HG03064 (cell line): Measurements from ENCODE around the gene RPS6KA2.

ENCODE experiments used
- ATAC-seq: cut with Tn5 transposase; IDR thresholded peaks from one replicate; pipeline ENCODE4 v1.9.1; 2021; ENCODE audit warnings: low read depth; ENCODE audit not compliant: unreplicated experiment

Gene RPS6KA2

GRCh38 chr6:166627033-166627874 is at the start of gene RPS6KA2:
Gene RPS6KA2, minus strand, starts transcription at chr6:166627251. Its CDS starts 232 bp downstream, at chr6:166627019.
- ATAC-seq: peak; percentile 88

- no peak for ATAC-seq
Measured at GRCh38 chr6:166676270-166676860, 49.3 kb upstream of the RPS6KA2 start.

- ATAC-seq: no peak
Measured at GRCh38 chr6:166675736-166676135, 48.7 kb upstream of the RPS6KA2 start.

GRCh38 chr6:166673309-166673708 is 46.3 kb upstream of the RPS6KA2 start:
- no peak for ATAC-seq

GRCh38 chr6:166672624-166673206 is 45.7 kb upstream of the RPS6KA2 start:
- ATAC-seq: no peak

GRCh38 chr6:166672146-166672545 is 45.1 kb upstream of the RPS6KA2 start:
- ATAC-seq: no peak

- no peak for ATAC-seq
Measured at GRCh38 chr6:166671434-166672081, 44.5 kb upstream of the RPS6KA2 start.

- ATAC-seq: no peak
Measured at GRCh38 chr6:166670894-166671293, 43.8 kb upstream of the RPS6KA2 start.

GRCh38 chr6:166670013-166670412 is 43.0 kb upstream of the RPS6KA2 start:
- ATAC-seq: no peak

- ATAC-seq: no peak
Measured at GRCh38 chr6:166667796-166668610, 41.0 kb upstream of the RPS6KA2 start.

GRCh38 chr6:166664135-166664534 is 37.1 kb upstream of the RPS6KA2 start:
- no peak for ATAC-seq

- ATAC-seq: no peak
Measured at GRCh38 chr6:166663568-166663967, 36.5 kb upstream of the RPS6KA2 start.

- ATAC-seq: no peak
Measured at GRCh38 chr6:166662690-166663089, 35.6 kb upstream of the RPS6KA2 start.

GRCh38 chr6:166661327-166662085 is 34.5 kb upstream of the RPS6KA2 start:
- ATAC-seq: no peak

GRCh38 chr6:166660157-166660688 is 33.2 kb upstream of the RPS6KA2 start:
- ATAC-seq: no peak

- no peak for ATAC-seq
Measured at GRCh38 chr6:166659581-166659980, 32.5 kb upstream of the RPS6KA2 start.

- ATAC-seq: no peak
Measured at GRCh38 chr6:166658792-166659150, 31.7 kb upstream of the RPS6KA2 start.

GRCh38 chr6:166658115-166658791 is 31.2 kb upstream of the RPS6KA2 start:
- no peak for ATAC-seq

GRCh38 chr6:166657531-166657930 is 30.5 kb upstream of the RPS6KA2 start:
- no peak for ATAC-seq
